Measurements from ENCODE around the gene AATK. TPM values are rescaled to one million over a fixed set of nuclear protein-coding genes. Genes with fewer than 3 reads are reported as not detected.

Gene AATK
- total and polyA plus RNA-seq, 4 donors = 9.6 to 54.6 (median 23.7) TPM

DNA sequence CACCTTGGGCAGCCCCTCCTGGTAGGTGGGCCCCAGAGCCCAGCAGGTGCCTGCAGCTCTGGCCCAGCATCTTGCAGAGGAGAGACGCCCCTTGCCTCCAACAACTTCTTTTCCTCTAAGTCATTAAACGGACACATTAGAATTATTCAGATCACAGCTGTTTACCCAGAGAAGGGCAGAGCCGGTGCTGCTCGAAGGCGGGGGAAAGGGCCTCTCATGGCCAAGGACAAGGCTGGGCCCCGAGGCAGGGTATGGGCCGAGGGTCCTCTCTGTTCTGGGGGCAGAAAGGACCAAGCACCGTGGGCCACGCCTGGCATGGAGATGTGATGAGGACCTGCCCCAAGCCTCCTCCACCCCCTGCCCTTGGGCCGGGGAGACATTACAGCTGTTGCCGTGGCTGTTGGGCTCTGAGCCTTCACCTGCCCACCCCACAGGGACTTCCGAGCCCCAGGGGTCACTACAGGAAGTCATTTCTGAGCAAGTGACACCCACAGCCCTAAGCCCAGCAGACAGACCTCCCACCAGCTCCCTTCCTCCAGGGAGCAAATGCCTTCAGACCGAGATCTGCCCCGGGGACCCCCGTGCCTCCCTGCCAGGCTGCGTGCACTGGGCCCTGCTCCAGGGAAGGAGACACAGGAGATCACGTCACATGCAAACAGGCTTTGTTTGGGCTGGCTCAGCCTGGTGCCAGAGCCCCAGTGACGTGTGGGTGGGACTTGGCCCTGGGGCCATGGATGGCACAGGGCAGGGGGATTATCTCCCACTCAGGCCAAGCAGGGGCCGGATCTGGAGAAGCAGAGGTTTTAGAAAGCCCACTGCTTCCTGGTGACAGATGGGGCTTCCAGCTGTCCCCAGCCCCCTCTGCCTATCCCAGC lies 1.4 kb downstream of the AATK start:
- no peak overlapping the region for H3K9ac ChIP-seq (ENCODE audit: insufficient read depth in 1 of 2, low read length in 2 of 2)
- H3K4me1 ChIP-seq (ENCODE audit: control insufficient read depth in 5 of 5, insufficient read depth in 5 of 5, low read length in 5 of 5) = peaks cover 0 to 16% (median 3%) of the 10 kb centered on the region in 5 donors
- TF ChIP-seq, protein P1, sequence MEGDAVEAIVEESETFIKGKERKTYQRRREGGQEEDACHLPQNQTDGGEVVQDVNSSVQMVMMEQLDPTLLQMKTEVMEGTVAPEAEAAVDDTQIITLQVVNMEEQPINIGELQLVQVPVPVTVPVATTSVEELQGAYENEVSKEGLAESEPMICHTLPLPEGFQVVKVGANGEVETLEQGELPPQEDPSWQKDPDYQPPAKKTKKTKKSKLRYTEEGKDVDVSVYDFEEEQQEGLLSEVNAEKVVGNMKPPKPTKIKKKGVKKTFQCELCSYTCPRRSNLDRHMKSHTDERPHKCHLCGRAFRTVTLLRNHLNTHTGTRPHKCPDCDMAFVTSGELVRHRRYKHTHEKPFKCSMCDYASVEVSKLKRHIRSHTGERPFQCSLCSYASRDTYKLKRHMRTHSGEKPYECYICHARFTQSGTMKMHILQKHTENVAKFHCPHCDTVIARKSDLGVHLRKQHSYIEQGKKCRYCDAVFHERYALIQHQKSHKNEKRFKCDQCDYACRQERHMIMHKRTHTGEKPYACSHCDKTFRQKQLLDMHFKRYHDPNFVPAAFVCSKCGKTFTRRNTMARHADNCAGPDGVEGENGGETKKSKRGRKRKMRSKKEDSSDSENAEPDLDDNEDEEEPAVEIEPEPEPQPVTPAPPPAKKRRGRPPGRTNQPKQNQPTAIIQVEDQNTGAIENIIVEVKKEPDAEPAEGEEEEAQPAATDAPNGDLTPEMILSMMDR (IDR thresholded peaks at IDR 0.05; ENCODE audit: control extremely low read depth, extremely low read depth) = no peak
- peak; percentile 34 to 51 (median 42) for DNase-seq
- H3K9me3 ChIP-seq (ENCODE audit: control insufficient read depth in 4 of 4, insufficient read depth in 3 of 4, low read length in 3 of 4) = no peaks in the 10 kb centered on the region
- H3K4me3 ChIP-seq = no peak overlapping the region
- H3K27ac ChIP-seq (ENCODE audit: low read depth in 1 of 2, low read length in 1 of 2) = no peak overlapping the region
- no peak for ATAC-seq (ENCODE audit: insufficient read depth, low FRiP score)
- peaks cover 0 to 3% (median 0%) of the 10 kb centered on the region in 3 donors for H3K27me3 ChIP-seq (ENCODE audit: control insufficient read depth in 3 of 3, insufficient read depth in 3 of 3, low read length in 2 of 3)
- WGBS, 2 donors = 70 to 78% methylated on average over 19 of the region's 19 CpGs
- H3K36me3 ChIP-seq (ENCODE audit: control insufficient read depth in 4 of 4, insufficient read depth in 4 of 4, low read length in 4 of 4) = no peaks in the 10 kb centered on the region

DNA sequence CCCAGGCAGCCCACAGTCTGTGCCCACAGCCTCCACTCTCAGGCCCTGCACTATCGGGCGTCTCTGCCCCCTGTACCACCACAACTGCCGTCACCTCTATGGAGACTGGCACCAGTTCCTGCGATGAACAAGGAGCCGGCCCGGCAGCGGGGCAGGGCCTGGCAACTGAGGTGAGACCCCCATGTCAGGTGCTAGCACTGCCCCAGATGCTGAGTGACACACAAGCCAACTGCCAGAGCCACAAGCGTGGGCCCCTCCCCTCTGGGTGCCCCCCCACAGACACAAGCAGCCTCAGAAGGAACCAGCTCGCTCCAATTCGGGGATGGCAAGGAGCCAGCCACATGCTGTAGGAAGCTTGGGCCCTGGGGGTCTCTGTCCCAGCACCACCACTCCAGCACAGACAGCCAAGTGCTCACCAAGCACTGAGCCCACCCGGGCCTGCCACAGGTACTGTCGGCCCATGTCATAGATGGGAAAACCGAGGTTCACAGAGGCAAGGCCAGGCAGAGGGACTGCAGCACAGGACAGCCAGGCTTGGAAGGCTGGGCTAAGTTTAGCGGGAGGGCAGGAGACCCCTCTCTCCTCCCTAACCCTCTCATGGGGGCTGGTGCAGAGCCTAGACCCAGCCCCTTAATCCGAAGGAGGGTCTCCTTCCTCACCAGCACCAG lies 2.2 kb downstream of the AATK start:
- peaks cover 0 to 3% (median 0%) of the 10 kb centered on the region in 3 donors for H3K27me3 ChIP-seq (ENCODE audit: control insufficient read depth in 3 of 3, insufficient read depth in 3 of 3, low read length in 2 of 3)
- 90 to 91% methylated on average over 15 of the region's 15 CpGs for WGBS, 2 donors
- TF ChIP-seq, protein P1 (IDR thresholded peaks at IDR 0.05; ENCODE audit: control extremely low read depth, extremely low read depth) = no peak
- no peak for ATAC-seq (ENCODE audit: insufficient read depth, low FRiP score)
- no peaks in the 10 kb centered on the region for H3K9me3 ChIP-seq (ENCODE audit: control insufficient read depth in 4 of 4, insufficient read depth in 3 of 4, low read length in 3 of 4)
- H3K9ac ChIP-seq (ENCODE audit: insufficient read depth in 1 of 2, low read length in 2 of 2) = no peak overlapping the region
- no peaks in the 10 kb centered on the region for H3K36me3 ChIP-seq (ENCODE audit: control insufficient read depth in 4 of 4, insufficient read depth in 4 of 4, low read length in 4 of 4)
- no peak overlapping the region for H3K27ac ChIP-seq (ENCODE audit: low read depth in 1 of 2, low read length in 1 of 2)
- DNase-seq = no peak
- H3K4me3 ChIP-seq = no peak overlapping the region
- H3K4me1 ChIP-seq (ENCODE audit: control insufficient read depth in 5 of 5, insufficient read depth in 5 of 5, low read length in 5 of 5) = peaks cover 0 to 16% (median 3%) of the 10 kb centered on the region in 5 donors

DNA sequence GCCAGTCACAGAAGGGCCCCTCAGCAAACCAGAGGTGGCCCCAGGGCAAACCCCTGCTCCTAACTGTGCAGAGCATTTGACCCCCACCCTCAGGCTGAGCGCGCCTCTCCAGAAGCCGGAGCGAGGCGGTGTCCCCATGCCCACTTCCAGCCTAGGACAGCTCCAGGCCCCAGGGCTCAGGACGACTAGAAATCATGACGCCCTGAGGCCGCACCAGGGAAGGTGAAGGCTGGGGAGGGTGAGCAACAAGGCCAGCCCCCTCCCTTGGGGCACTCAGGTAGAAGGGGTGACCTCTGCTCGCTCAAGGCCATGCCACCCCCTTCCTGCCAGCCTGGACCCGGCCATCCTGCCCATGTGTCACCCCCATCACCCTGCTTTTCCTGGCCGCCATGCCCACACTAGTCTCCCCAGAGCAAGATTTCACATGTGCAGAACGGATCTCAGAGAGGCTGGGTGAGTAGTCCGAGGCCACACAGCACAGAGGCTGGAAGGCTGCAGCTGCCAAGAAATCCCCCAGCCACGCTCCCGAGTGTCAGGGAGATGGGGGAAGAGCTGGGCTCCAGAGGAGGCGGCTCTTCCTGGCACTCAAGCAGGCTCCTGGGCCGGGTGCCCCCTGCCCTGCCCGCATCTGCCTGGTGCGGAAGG lies 2.8 kb downstream of the AATK start:
- ATAC-seq (ENCODE audit: insufficient read depth, low FRiP score) = no peak
- 91% methylated on average over 18 to 19 of the region's 19 CpGs for WGBS, 2 donors
- DNase-seq = no peak
- no peaks in the 10 kb centered on the region for H3K36me3 ChIP-seq (ENCODE audit: control insufficient read depth in 4 of 4, insufficient read depth in 4 of 4, low read length in 4 of 4)
- TF ChIP-seq, protein P1 (IDR thresholded peaks at IDR 0.05; ENCODE audit: control extremely low read depth, extremely low read depth) = no peak
- no peak overlapping the region for H3K9ac ChIP-seq (ENCODE audit: insufficient read depth in 1 of 2, low read length in 2 of 2)
- peaks cover 0 to 16% (median 3%) of the 10 kb centered on the region in 5 donors for H3K4me1 ChIP-seq (ENCODE audit: control insufficient read depth in 5 of 5, insufficient read depth in 5 of 5, low read length in 5 of 5)
- H3K27ac ChIP-seq (ENCODE audit: low read depth in 1 of 2, low read length in 1 of 2) = no peak overlapping the region
- H3K9me3 ChIP-seq (ENCODE audit: control insufficient read depth in 4 of 4, insufficient read depth in 3 of 4, low read length in 3 of 4) = no peaks in the 10 kb centered on the region
- H3K27me3 ChIP-seq (ENCODE audit: control insufficient read depth in 3 of 3, insufficient read depth in 3 of 3, low read length in 2 of 3) = peaks cover 0 to 3% (median 0%) of the 10 kb centered on the region in 3 donors
- no peak overlapping the region for H3K4me3 ChIP-seq
